HG02623 (cell line): Measurements from ENCODE around the gene IRX5.

Experiments used
- ATAC-seq: cut with Tn5 transposase; IDR thresholded peaks from one replicate; pipeline ENCODE4 v1.9.1; 2021; ENCODE audit warnings: moderate library complexity; ENCODE audit not compliant: unreplicated experiment

IRX5 gene

DNA sequence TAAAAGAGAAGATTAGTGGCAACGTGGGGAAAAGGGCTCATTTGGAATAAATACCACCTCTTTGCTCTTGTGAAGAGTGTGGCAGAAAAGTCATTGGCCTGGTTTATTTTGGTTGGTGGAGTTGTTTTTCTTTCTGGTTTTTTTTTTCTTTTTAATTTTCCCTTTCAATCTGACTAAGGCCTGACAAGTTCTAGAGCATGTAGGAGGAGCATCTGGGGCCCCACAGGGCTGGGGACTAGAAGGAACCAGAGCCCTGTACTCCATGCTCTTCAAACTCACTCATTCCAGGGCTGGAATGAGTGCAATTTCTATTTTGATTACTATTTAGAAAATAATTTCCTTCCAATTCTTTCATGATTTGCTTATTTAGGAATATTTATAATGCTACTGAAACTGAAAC is 13.3 kb downstream of the IRX5 start:
- ATAC-seq, result no peak

GRCh38 chr16:54945063-54945462 is 14.4 kb downstream of the IRX5 start:
- no peak for ATAC-seq

- no peak for ATAC-seq
Observed at GRCh38 chr16:54946909-54947308, 16.2 kb downstream of the IRX5 start.

DNA sequence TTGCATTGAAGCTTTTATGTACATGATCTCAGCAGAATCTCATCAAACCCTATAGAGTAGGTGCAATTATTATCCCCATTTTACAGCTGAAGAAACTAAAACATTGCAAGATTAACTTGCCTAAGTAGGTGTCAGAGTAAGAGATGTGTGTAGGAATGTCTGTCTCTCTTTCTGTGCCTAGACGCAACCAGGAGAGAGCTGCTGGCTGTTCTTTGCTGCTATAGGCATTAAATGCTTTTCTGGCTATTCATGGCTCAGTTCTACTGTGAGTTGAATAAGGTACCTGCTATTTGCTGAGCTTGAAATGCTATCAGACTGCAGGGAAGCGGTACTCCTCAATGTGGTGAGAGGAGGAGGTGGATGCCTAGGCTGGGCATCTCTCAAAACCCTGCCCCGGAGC is 17.0 kb downstream of the IRX5 start:
- no peak for ATAC-seq

DNA sequence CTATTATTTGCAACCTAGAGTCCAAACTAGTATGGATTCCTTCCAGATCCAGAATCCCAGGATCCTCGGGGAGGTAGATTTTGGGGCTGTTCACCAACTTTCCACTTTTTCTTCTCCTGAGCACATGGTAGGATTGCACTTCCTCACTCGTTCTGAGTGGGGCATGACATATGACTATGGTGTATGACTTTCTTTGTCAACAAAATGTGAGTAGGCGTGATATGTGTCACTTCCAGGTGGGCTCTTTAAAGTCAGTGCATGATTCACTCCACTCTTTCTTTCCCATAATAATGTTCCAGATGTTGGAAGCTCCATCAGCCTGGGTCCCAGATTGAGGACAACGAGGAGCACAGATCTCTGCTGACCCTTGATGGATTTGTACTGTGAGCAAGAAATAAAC is 21.5 kb downstream of the IRX5 start:
- no peak for ATAC-seq

DNA sequence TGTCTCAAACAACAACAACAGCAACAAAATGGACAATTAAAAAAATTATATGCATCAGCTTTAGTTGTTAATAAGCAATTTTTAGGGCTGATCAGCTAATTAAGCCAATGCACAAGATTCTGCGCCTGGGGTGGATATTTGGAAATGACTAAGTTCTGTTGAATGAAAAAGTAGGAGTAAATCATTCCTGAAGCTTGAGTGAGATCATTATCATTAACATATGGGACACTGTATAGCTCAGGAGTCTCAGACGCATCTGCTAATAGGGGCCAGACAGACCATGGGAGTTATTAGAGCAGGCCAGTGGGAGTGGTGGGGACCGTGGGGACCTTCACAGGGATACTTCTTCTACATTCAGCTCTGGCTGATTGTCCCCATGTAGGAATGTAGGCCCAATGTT is 22.8 kb downstream of the IRX5 start:
- no peak for ATAC-seq

GRCh38 chr16:54954220-54954619 is 23.6 kb downstream of the IRX5 start:
- no peak for ATAC-seq

- ATAC-seq, result no peak
Observed at GRCh38 chr16:54955757-54956156, 25.1 kb downstream of the IRX5 start.

DNA sequence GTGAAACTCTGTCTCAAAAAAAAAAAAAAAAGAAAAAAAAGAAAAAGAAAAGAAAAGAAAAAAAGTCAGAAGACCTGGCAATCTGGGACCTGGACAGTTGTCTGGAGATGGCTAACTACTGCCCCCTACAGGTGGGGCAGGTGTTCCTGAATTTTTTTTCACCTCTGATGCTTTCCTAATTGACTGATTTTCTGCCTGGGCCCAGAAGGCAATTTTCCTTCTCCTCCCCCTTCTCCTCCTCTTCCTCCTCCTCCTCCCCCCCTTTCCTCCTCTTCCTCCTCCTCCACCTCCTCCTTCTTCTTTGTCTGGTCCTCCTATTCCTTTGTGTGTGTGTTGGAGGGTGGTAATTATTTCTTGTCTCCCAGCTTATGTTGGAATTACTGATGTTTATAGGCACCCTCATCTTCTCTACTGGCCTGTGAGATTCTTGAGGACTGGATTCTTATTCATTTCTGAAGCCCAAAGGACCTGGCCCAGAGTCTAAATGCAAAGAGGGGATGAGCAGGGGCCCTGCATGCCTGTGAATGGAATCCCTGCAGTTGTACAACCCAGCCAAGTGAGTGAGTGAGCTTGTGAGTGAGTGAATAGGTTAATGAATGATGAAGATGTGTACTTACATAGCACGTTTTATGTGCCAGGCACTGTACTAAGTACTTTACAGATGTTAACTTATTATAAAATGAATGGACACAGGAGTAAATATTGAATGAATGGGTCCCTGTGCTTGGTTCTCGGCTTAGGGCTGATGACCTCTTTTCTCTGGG is 26.9 kb downstream of the IRX5 start:
- ATAC-seq, result no peak

- ATAC-seq, result no peak
Observed at GRCh38 chr16:54962045-54962444, 31.4 kb downstream of the IRX5 start.

GRCh38 chr16:54964239-54964638 is 33.6 kb downstream of the IRX5 start:
- ATAC-seq, result no peak

DNA sequence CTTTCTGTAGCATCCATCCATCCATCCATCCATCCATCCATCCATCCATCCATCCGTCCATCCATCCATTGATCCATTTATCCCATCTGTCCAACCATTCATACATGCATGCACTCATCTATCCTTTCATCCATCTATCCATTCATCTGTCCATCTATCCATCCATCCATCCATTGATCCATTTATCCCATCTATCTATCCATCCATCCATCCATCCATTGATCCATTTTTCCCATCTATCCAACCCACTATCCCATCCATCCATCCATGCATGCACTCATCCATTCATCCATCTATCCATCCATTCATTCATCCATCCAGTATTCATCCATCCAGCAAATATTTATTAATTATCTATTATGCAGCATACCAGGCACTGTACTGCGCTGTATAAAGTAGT is 34.8 kb downstream of the IRX5 start:
- no peak for ATAC-seq

DNA sequence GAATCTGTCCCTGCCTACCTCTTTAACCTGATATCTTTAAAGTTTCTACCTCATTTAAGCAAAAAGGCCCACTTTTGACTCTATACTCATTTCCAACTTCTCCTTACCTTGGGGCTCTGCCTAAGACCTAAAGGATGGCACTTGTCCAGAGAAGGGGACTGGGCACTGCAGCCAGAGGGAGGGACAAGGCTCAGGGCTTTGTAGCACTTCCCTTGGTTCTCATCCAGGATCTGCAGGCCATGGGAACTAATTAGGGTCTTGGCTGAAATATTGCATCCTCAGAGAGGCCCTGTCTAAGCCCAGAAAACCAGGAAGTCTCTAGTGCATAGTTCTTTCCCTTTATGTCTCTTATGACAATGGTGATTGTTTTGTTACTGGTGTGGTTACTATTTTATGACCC is 37.3 kb downstream of the IRX5 start:
- no peak for ATAC-seq

- ATAC-seq, result no peak
Observed at GRCh38 chr16:54968784-54969183, 38.1 kb downstream of the IRX5 start.

GRCh38 chr16:54970016-54970415 is 39.4 kb downstream of the IRX5 start:
- no peak for ATAC-seq

GRCh38 chr16:54974367-54974766 is 43.7 kb downstream of the IRX5 start:
- no peak for ATAC-seq

DNA sequence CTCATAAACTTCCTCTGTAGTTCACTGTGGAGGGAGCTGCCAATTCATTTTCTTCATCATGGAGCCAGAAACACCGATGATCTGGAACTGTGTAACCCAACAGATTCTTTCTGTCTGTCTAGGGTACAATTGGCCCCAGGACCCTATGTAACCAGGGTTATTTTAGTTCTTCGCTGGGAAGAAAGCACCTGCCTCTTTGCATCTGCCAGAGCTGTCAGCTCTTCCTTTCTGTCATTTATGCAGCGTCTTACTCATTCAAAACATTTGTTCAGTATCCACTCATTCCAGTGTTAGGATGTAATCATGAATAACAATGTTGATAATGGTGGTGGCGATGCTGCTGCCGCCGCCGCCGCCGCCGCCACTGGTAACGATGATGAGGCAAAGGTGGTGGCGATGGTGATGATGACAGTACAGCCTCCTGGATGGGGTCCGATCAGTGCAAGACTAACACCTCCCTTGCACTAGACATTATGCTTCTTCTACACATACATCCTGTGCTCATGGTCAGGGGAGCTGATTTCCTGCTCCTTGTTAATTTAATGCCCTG is 46.1 kb downstream of the IRX5 start:
- no peak for ATAC-seq

- ATAC-seq, result no peak
Observed at GRCh38 chr16:54977211-54977610, 46.5 kb downstream of the IRX5 start.

- no peak for ATAC-seq
Observed at GRCh38 chr16:54980821-54981220, 50.2 kb downstream of the IRX5 start.
